Measurements from ENCODE around the gene SHANK1.

GRCh38 chr19:50736338-50736737 is 16.7 kb upstream of the SHANK1 start:
- TF ChIP-seq CTCF (tag by site-specific recombination; IDR thresholded peaks at IDR 0.05) = no peak
- no peak for TF ChIP-seq ZNF792 (tag by site-specific recombination; IDR thresholded peaks at IDR 0.05)
- TF ChIP-seq ZNF19 (tag by site-specific recombination; IDR thresholded peaks at IDR 0.05; ENCODE audit: low read depth) = no peak
- no peak for TF ChIP-seq PATZ1 (tag by site-specific recombination; IDR thresholded peaks at IDR 0.05)
- no peak for TF ChIP-seq ZNF518A (tag by site-specific recombination; conservative IDR thresholded peaks at IDR 0.05; ENCODE audit: low read depth)
- no peak for TF ChIP-seq RBAK (tag by site-specific recombination; IDR thresholded peaks at IDR 0.05)
- TF ChIP-seq ZNF24 (tag by site-specific recombination; IDR thresholded peaks at IDR 0.05) = no peak
- no peak for TF ChIP-seq HOXC10 (CRISPR knock-in tag; IDR thresholded peaks at IDR 0.05)
- TF ChIP-seq GLI4 (tag by site-specific recombination; IDR thresholded peaks at IDR 0.05) = no peak
